Posterior vena cava (tissue), 2 donors: Measurements from ENCODE around the gene MAST1. TPM values are rescaled to one million over a fixed set of nuclear protein-coding genes. Genes with fewer than 3 reads are reported as not detected.

ENCODE experiments used
- DNase-seq: peaks from one replicate; pipeline ENCODE4 v3.0.0-alpha.2; 2020; ENCODE audit warnings: low spot score
- intact Hi-C, 2 donors: fragments of 100-400 bp; cut with DNase I; formaldehyde crosslinking; loops; one replicate each; pipeline versions ENCODE4 v1.14.1 to v1.14.2; 2022 to 2023
- microRNA-seq, 2 donors: library from miRNA; unstranded; fragments of <30 nt; microRNA quantifications; one replicate each; pipeline ENCODE4 v1.2.0, GENCODE V29; 2020 to 2021; ENCODE audit warnings: borderline microRNAs expressed in 2 of 2
- total RNA-seq, 2 donors: library from RNA; stranded (reverse); fragmentation: NEBNext Ultra II Directional; extraction: Animal tissue kit (Norgen Biotek cat#: 25700); gene quantifications; one replicate each; pipeline ENCODE4 v1.2.1, GENCODE V29; 2021
- donor health status: DM: yes; HTN: yes; CAD: no.
- donor health status: DM: yes; HTN: yes; CAD: no.

Gene MAST1
- total RNA-seq, 2 donors from 2014 or later = 0.37 TPM; not detected in 1

DNA sequence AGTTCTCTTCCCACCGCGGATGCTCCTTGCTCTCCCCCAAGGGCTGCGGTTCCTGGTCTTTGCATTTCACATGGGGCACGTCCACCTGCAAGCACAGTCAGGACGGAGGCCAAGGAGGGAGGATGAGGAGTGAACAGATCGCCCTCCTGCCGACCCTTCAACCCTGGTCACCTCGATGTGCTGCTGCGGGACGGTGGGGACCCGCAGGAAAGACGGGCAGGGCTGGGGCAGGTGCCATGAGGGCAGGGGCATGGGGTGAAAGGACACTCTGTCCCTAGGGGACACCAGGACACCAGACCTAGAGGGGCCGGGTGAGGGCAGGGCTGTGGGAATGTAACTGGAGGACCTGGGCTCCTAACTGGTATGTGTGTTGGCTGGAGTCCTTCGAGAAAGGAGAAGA lies 79.9 kb downstream of the MAST1 start:
- intact Hi-C loops = no loop called here

GRCh38 chr19:12921047-12921446 lies 82.7 kb downstream of the MAST1 start:
- intact Hi-C loops = no loop called here

More for the DNA sequence above, 79.9 kb downstream of the MAST1 start:
- DNase-seq = no peak

DNA sequence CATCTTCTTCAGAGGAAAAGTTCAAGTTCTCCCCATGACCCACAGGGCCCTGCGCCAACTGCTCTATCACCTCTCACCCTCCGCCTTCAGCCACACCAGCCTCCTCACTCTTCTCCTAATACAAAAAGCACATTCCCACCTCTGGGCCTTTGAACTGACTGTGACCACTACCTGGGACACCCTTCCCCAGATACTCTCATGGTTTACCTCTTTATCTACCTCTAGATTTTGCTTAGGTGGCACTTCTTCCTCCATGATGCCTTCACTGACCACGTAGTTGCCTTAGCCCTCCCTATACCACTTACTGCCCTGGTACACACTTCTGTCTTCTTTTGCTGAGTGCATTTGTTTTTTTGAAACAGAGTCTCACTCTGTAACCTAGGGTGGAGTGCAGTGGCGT lies 84.6 kb downstream of the MAST1 start:
- no peak for DNase-seq
- intact Hi-C loops = no loop called here

More at GRCh38 chr19:12921047-12921446, 82.7 kb downstream of the MAST1 start:
- no peak for DNase-seq

Small RNA genes lying within 50 kb of the gene (microRNA-seq; reads per million reads assigned to microRNA genes)
- gene MIR5695 (0.26 to 0.32 reads per million in 2 donors), gene MIR6794 (0 reads per million in 2 donors)

Other genes starting within 250 kb of the MAST1 start
- 1 to 10 TPM; 5.4 to 6.3 TPM for gene ZNF490, start 227.7 kb upstream of the MAST1 start, total RNA-seq
- 10 to 100 TPM; 26.8 to 28.5 TPM for gene ZNF791, start 227.6 kb upstream of the MAST1 start, total RNA-seq
- gene MAN2B1, start 171.8 kb upstream of the MAST1 start, total RNA-seq = 10 to 100 TPM; 57.2 to 95.8 TPM
- gene WDR83, start 171.7 kb upstream of the MAST1 start, total RNA-seq = 1 to 10 TPM; 6.7 to 6.9 TPM
- 10 to 100 TPM; 47.2 to 52.6 TPM for gene DHPS, start 156.6 kb upstream of the MAST1 start, total RNA-seq
- gene GNG14, start 150.5 kb upstream of the MAST1 start, total RNA-seq = not detected
- gene FBXW9, start 141.9 kb upstream of the MAST1 start, total RNA-seq = 1 to 10 TPM; 3.1 to 3.6 TPM
- 10 to 100 TPM; 57.5 to 59.2 TPM for gene TNPO2, start 114.6 kb upstream of the MAST1 start, total RNA-seq
- 100 to 1,000 TPM; 109 to 121 TPM for gene TRIR, start 103.8 kb upstream of the MAST1 start, total RNA-seq
- 10 to 100 TPM; 41.2 to 42.6 TPM for gene GET3, start 101.0 kb upstream of the MAST1 start, total RNA-seq
- gene BEST2, start 86.7 kb upstream of the MAST1 start, total RNA-seq = not detected
- 10 to 100 TPM; 20.2 to 21.7 TPM for gene HOOK2, start 63.0 kb upstream of the MAST1 start, total RNA-seq
- 100 to 1,000 TPM; 193 to 418 TPM for gene JUNB, start 47.0 kb upstream of the MAST1 start, total RNA-seq
- 100 to 1,000 TPM; 126 to 130 TPM for gene PRDX2, start 36.7 kb upstream of the MAST1 start, total RNA-seq
- 1 to 10 TPM in 1 of 2 donors, under 1 TPM in 1; 1.00 to 1.6 TPM for gene THSD8, start 36.4 kb upstream of the MAST1 start, total RNA-seq
- gene RNASEH2A, start 31.9 kb upstream of the MAST1 start, total RNA-seq = 1 to 10 TPM; 4.3 to 5.1 TPM
- not detected for gene RTBDN, start 3.9 kb upstream of the MAST1 start, total RNA-seq
- 10 to 100 TPM; 20.2 to 31.8 TPM for gene DNASE2, start 42.9 kb downstream of the MAST1 start, total RNA-seq
- under 1 TPM in 1 of 2 donors, not detected in 1; 0.33 TPM for gene KLF1, start 48.7 kb downstream of the MAST1 start, total RNA-seq
- gene GCDH, start 52.6 kb downstream of the MAST1 start, total RNA-seq = 10 to 100 TPM in 1 of 2 donors, 1 to 10 TPM in 1; 8.5 to 14.6 TPM
- gene SYCE2, start 80.8 kb downstream of the MAST1 start, total RNA-seq = not detected
- gene FARSA, start 95.2 kb downstream of the MAST1 start, total RNA-seq = 10 to 100 TPM; 30.8 to 31.1 TPM
- gene CALR, start 100.1 kb downstream of the MAST1 start, total RNA-seq = 100 to 1,000 TPM; 629 to 855 TPM
- gene RAD23A, start 107.3 kb downstream of the MAST1 start, total RNA-seq = 100 to 1,000 TPM in 1 of 2 donors, 10 to 100 TPM in 1; 90.9 to 124 TPM
- gene GADD45GIP1, start 118.7 kb downstream of the MAST1 start, total RNA-seq = 10 to 100 TPM; 18.1 to 20.7 TPM
- not detected for gene DAND5, start 131.1 kb downstream of the MAST1 start, total RNA-seq
- gene NFIX, start 157.0 kb downstream of the MAST1 start, total RNA-seq = 100 to 1,000 TPM; 242 to 327 TPM